DND-41 (cell line): ENCODE measurements around the gene TSG101.

Experiments
- ATAC-seq: fragments of 200-7000 bp; cut with Tn5 transposase; 3 replicates; pipeline ENCODE4 v1.9.1; 2021; ENCODE audit warnings: low read depth; ENCODE audit not compliant: insufficient read depth
- DNase-seq: peaks from one replicate; pipeline ENCODE4 v3.0.0-alpha.2; 2020
- H2AFZ ChIP-seq: 2 replicates; pipeline ENCODE4 v1.6.0; 2012; ENCODE audit warnings: low read depth, low read length
- H3K27ac ChIP-seq: 2 replicates; pipeline ENCODE4 v1.5.1; 2012; ENCODE audit warnings: low read length, inconsistent platforms
- H3K27me3 ChIP-seq: fragments of 200-600 bp; sonication (generic); 2 replicates; pipeline ENCODE4 v1.6.0; 2012; ENCODE audit warnings: low read length, mild to moderate bottlenecking, inconsistent platforms; ENCODE audit not compliant: insufficient read depth, poor library complexity
- H3K36me3 ChIP-seq: 2 replicates; pipeline ENCODE4 v1.5.1; 2012; ENCODE audit warnings: low read length, inconsistent platforms; ENCODE audit not compliant: insufficient read depth
- H3K4me1 ChIP-seq: 2 replicates; pipeline ENCODE4 v1.5.1; 2012; ENCODE audit warnings: mild to moderate bottlenecking, low read length; ENCODE audit not compliant: insufficient read depth
- H3K4me2 ChIP-seq: 2 replicates; pipeline ENCODE4 v1.6.0; 2012; ENCODE audit warnings: mild to moderate bottlenecking, moderate library complexity, low read length, inconsistent platforms; ENCODE audit not compliant: insufficient read depth
- H3K4me3 ChIP-seq, 2 experiments: fragments of 200-600 bp in 1 of 2; shearing (Covaris generic) in 1 of 2; 2 replicates each; pipeline ENCODE4 v1.5.1; 2012 to 2016; ENCODE audit warnings: inconsistent platforms in 2 of 2, low read length in 2 of 2, mild to moderate bottlenecking in 2 of 2, low read depth in 1 of 2, moderate library complexity in 1 of 2
- H3K79me2 ChIP-seq: 2 replicates; pipeline ENCODE4 v1.6.0; 2012; ENCODE audit warnings: low read length, inconsistent platforms; ENCODE audit not compliant: insufficient read depth
- H3K9ac ChIP-seq: 2 replicates; pipeline ENCODE4 v1.6.0; 2012; ENCODE audit warnings: low read depth, mild to moderate bottlenecking, inconsistent platforms, low read length, moderate library complexity
- H3K9me3 ChIP-seq: 2 replicates; pipeline ENCODE4 v1.5.1; 2012; ENCODE audit warnings: low read length, moderate library complexity, mild to moderate bottlenecking, inconsistent platforms; ENCODE audit not compliant: insufficient read depth, severe bottlenecking
- H4K20me1 ChIP-seq: 2 replicates; pipeline ENCODE4 v1.6.0; 2012; ENCODE audit warnings: low read length; ENCODE audit not compliant: insufficient read depth
- EZH2 ChIP-seq: IDR thresholded peaks from 3 replicates; pipeline ENCODE4 v1.6.1; 2012; ENCODE audit warnings: borderline replicate concordance, low read depth, mild to moderate bottlenecking, moderate library complexity, low read length, inconsistent platforms; ENCODE audit not compliant: severe bottlenecking
- TF ChIP-seq, protein P1 (sequence below): IDR thresholded peaks from 2 replicates; pipeline ENCODE4 v1.5.1; 2012; ENCODE audit warnings: borderline replicate concordance, low read length, moderate library complexity, mild to moderate bottlenecking; ENCODE audit not compliant: poor library complexity, severe bottlenecking; ENCODE audit errors: extremely low read depth

TSG101 gene

DNA sequence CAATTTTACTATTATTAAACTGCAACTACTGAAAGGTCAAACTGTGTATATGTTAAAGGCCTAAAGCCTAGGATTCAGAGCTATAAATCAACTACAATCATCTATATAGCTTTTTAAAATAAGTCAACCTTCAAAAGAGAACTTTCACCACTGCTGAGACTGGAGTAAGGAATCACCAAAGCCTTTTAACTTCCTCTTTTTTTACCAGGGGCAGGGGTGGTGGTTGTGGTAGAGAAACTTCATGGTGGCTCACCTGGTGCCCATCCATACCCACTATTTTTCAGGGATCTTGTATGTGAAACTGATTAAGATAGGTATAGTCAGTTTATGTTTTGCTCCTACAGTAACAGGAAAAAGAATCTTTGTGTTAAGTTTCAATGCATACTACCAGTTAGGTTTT is 31.5 kb downstream of the TSG101 start:
- Histone ChIP-seq H3K4me1 (no peaks in the 10 kb centered on the region), H3K9ac (no peak overlapping the region), H3K27me3 (no peaks in the 10 kb centered on the region), H3K4me3 (no peak overlapping the region), H3K36me3 (peaks cover 73% of the 10 kb centered on the region), H3K9me3 (no peaks in the 10 kb centered on the region), H3K4me2 (no peak overlapping the region), H2AFZ (no peak overlapping the region), H3K27ac (no peak overlapping the region), H3K79me2 (no peaks in the 10 kb centered on the region), H4K20me1 (no peaks in the 10 kb centered on the region)
- DNase-seq: no peak
- no peak for TF ChIP-seq EZH2
- TF ChIP-seq, protein P1, sequence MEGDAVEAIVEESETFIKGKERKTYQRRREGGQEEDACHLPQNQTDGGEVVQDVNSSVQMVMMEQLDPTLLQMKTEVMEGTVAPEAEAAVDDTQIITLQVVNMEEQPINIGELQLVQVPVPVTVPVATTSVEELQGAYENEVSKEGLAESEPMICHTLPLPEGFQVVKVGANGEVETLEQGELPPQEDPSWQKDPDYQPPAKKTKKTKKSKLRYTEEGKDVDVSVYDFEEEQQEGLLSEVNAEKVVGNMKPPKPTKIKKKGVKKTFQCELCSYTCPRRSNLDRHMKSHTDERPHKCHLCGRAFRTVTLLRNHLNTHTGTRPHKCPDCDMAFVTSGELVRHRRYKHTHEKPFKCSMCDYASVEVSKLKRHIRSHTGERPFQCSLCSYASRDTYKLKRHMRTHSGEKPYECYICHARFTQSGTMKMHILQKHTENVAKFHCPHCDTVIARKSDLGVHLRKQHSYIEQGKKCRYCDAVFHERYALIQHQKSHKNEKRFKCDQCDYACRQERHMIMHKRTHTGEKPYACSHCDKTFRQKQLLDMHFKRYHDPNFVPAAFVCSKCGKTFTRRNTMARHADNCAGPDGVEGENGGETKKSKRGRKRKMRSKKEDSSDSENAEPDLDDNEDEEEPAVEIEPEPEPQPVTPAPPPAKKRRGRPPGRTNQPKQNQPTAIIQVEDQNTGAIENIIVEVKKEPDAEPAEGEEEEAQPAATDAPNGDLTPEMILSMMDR: no peak
- no peak for ATAC-seq

GRCh38 chr11:18493310-18493709 is 33.4 kb downstream of the TSG101 start:
- no peak overlapping the region for H3K4me2 ChIP-seq
- H3K36me3 ChIP-seq: peaks cover 69% of the 10 kb centered on the region
- H3K27ac ChIP-seq: no peak overlapping the region
- no peaks in the 10 kb centered on the region for H4K20me1 ChIP-seq
- H3K27me3 ChIP-seq: no peaks in the 10 kb centered on the region
- no peak overlapping the region for H2AFZ ChIP-seq
- H3K79me2 ChIP-seq: no peaks in the 10 kb centered on the region
- no peak overlapping the region for H3K4me3 ChIP-seq
- ATAC-seq (no peak), DNase-seq (no peak)
- H3K4me1 ChIP-seq: no peaks in the 10 kb centered on the region
- no peaks in the 10 kb centered on the region for H3K9me3 ChIP-seq
- no peak for TF ChIP-seq EZH2
- TF ChIP-seq, protein P1: no peak
- H3K9ac ChIP-seq: no peak overlapping the region

DNA sequence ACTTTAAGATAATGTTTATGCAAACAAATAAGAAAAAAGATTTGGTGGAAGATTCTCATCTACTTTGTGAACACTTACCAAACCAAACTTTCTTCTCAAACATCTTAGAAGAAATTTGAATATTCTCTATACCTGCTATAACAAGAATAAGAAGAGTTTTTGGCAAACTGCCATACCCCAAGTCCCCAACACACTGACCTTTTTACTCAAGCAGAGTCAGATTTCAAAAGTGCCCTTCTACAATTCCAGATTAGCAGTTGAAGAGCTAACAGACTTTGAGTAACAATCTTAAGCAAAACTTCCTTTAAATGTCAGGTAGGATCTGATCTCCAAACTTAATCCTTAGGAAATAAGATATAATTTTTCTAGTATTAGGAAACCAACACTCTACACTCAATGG is 33.9 kb downstream of the TSG101 start:
- Histone ChIP-seq H3K79me2 (no peaks in the 10 kb centered on the region), H3K4me3 (no peak overlapping the region), H4K20me1 (no peaks in the 10 kb centered on the region), H3K27ac (no peak overlapping the region), H3K27me3 (no peaks in the 10 kb centered on the region), H3K36me3 (peaks cover 67% of the 10 kb centered on the region), H3K9ac (no peak overlapping the region), H2AFZ (no peak overlapping the region), H3K4me1 (no peaks in the 10 kb centered on the region), H3K4me2 (no peak overlapping the region), H3K9me3 (no peaks in the 10 kb centered on the region)
- ATAC-seq (no peak), DNase-seq (no peak)
- TF ChIP-seq, protein P1: no peak
- TF ChIP-seq EZH2: no peak

DNA sequence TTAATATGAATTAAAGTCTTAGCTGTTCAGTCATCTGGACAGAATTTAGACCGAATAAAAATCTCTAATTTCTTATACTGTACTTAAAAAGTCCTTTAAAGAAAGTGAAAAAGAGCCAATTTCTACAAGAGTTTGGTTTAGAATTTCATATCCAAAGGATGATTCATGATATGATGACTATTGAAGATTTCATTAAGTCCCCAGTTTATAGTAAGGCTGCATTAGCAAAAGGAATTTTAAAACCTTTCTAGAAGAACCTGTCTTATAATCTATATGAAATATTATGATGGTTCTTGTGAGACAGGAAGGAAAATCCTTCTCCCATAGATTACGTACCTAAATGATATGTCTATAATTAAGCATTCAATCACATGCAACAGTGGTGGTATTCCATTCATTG is 34.8 kb downstream of the TSG101 start:
- no peak for ATAC-seq
- H3K27ac ChIP-seq: no peak overlapping the region
- H2AFZ ChIP-seq: no peak overlapping the region
- no peaks in the 10 kb centered on the region for H3K79me2 ChIP-seq
- H4K20me1 ChIP-seq: no peaks in the 10 kb centered on the region
- peaks cover 68% of the 10 kb centered on the region for H3K36me3 ChIP-seq
- H3K9me3 ChIP-seq: no peaks in the 10 kb centered on the region
- TF ChIP-seq, protein P1: no peak
- no peak for TF ChIP-seq EZH2
- no peak overlapping the region for H3K4me3 ChIP-seq
- H3K27me3 ChIP-seq: no peaks in the 10 kb centered on the region
- no peak overlapping the region for H3K4me2 ChIP-seq
- no peaks in the 10 kb centered on the region for H3K4me1 ChIP-seq
- no peak for DNase-seq
- no peak overlapping the region for H3K9ac ChIP-seq
